Neural progenitor cell (in vitro differentiated cells): Measurements from ENCODE around the gene LCE1C. TPM values are rescaled to one million over a fixed set of nuclear protein-coding genes. Genes with fewer than 3 reads are reported as not detected.

Experiments used
- DNase-seq: peaks from one replicate; pipeline ENCODE4 v3.0.0-alpha.2; 2016; ENCODE audit warnings: low spot score
- H2AFZ ChIP-seq: fragments of 200-600 bp; sonication (generic); replicated peaks from 2 replicates; pipeline ENCODE4 v1.6.1; 2016; ENCODE audit warnings: antibody characterized with exemption
- H3F3A ChIP-seq: fragments of 200-600 bp; sonication (generic); 2 replicates; pipeline ENCODE4 v1.6.1; 2016; ENCODE audit warnings: antibody characterized with exemption, low read depth
- H3K27ac ChIP-seq: fragments of 200-600 bp; sonication (generic); 2 replicates; pipeline ENCODE4 v1.5.1; 2016; ENCODE audit warnings: mild to moderate bottlenecking
- H3K27me3 ChIP-seq: fragments of 200-600 bp; sonication (generic); 2 replicates; pipeline ENCODE4 v1.6.1; 2016; ENCODE audit warnings: mild to moderate bottlenecking, moderate library complexity
- H3K36me3 ChIP-seq: fragments of 200-600 bp; sonication (generic); 2 replicates; pipeline ENCODE4 v1.5.1; 2016
- H3K4me1 ChIP-seq: fragments of 200-600 bp; sonication (generic); 2 replicates; pipeline ENCODE4 v1.6.1; 2016; ENCODE audit warnings: mixed run types
- H3K4me2 ChIP-seq: fragments of 200-600 bp; sonication (generic); 2 replicates; pipeline ENCODE4 v1.6.1; 2016
- H3K4me3 ChIP-seq: fragments of 200-600 bp; sonication (generic); 2 replicates; pipeline ENCODE4 v1.5.1; 2016
- H3K79me2 ChIP-seq: fragments of 200-600 bp; sonication (generic); 2 replicates; pipeline ENCODE4 v1.6.1; 2016; ENCODE audit warnings: low read depth
- H3K9ac ChIP-seq: fragments of 200-600 bp; sonication (generic); 2 replicates; pipeline ENCODE4 v1.6.1; 2016
- H3K9me3 ChIP-seq: fragments of 200-600 bp; sonication (generic); 2 replicates; pipeline ENCODE4 v1.5.1; 2016; ENCODE audit warnings: low read depth
- H4K20me1 ChIP-seq: fragments of 200-600 bp; sonication (generic); 2 replicates; pipeline ENCODE4 v1.6.1; 2016; ENCODE audit warnings: low read depth
- H3K27ac Mint-ChIP-seq: 3 replicates; pipeline ENCODE4 v1.8.0; 2021; ENCODE audit warnings: mixed read lengths
- H3K27me3 Mint-ChIP-seq: 2 replicates; pipeline ENCODE4 v1.8.0; 2022; ENCODE audit warnings: low read depth, mild to moderate bottlenecking, inconsistent platforms, moderate library complexity, mixed read lengths; ENCODE audit not compliant: insufficient read depth
- H3K36me3 Mint-ChIP-seq: 3 replicates; pipeline ENCODE4 v1.8.0; 2021; ENCODE audit warnings: mixed read lengths
- H3K4me1 Mint-ChIP-seq: 3 replicates; pipeline ENCODE4 v1.8.0; 2021; ENCODE audit warnings: mixed read lengths
- H3K4me3 Mint-ChIP-seq: 3 replicates; pipeline ENCODE4 v1.8.0; 2021; ENCODE audit warnings: mild to moderate bottlenecking, moderate library complexity, mixed read lengths
- H3K9me3 Mint-ChIP-seq: 3 replicates; pipeline ENCODE4 v1.8.0; 2020; ENCODE audit warnings: mixed read lengths
- EZH2 ChIP-seq: fragments of 200-600 bp; sonication (generic); IDR thresholded peaks from 2 replicates; pipeline ENCODE4 v1.6.1; 2017; ENCODE audit warnings: antibody characterized with exemption, mild to moderate bottlenecking, moderate library complexity
- EZH2phosphoT487 ChIP-seq: fragments of 200-600 bp; sonication (generic); IDR thresholded peaks from 2 replicates; pipeline ENCODE4 v1.6.1; 2017; ENCODE audit warnings: antibody characterized with exemption
- total RNA-seq: library from RNA; depleted of rRNA; stranded (reverse); fragments of >200 nt; gene quantifications from 2 replicates; pipeline ENCODE4 v1.2.3, GENCODE V29; 2015; ENCODE audit warnings: low replicate concordance
- TF ChIP-seq, protein P1 (sequence below): fragments of 200-600 bp; sonication (generic); IDR thresholded peaks from 2 replicates; pipeline ENCODE4 v1.5.1; 2017; ENCODE audit warnings: antibody characterized with exemption, mild to moderate bottlenecking

The LCE1C gene
- total RNA-seq, 1 donor from 2014 or later, result not detected

DNA sequence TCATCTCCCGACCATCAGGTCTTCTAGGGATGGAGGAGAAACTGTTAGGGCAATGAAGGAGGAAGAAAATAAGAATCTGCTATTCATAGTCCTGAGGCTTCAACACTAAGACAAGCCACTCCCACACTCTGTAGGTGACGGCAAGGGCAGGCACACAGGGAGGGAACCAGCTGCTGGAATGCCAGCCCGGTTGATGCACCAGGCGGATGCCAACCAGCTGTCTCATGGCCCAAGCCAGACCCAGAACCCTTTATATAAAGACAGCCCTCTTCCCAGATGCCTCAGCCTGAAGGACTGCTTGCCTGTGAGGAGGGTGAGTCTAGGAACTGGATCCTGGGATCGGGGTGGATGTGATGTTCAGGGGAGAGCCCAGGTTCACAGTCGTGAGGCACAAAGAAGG lies 48.7 kb downstream of the LCE1C start, which contains the start of gene KPRP:
Gene KPRP, plus strand, starts transcription at position 279 of the 400 bp plus-strand sequence. CDS start 1,564 bp downstream, outside the sequence.
- TF ChIP-seq, protein P1, sequence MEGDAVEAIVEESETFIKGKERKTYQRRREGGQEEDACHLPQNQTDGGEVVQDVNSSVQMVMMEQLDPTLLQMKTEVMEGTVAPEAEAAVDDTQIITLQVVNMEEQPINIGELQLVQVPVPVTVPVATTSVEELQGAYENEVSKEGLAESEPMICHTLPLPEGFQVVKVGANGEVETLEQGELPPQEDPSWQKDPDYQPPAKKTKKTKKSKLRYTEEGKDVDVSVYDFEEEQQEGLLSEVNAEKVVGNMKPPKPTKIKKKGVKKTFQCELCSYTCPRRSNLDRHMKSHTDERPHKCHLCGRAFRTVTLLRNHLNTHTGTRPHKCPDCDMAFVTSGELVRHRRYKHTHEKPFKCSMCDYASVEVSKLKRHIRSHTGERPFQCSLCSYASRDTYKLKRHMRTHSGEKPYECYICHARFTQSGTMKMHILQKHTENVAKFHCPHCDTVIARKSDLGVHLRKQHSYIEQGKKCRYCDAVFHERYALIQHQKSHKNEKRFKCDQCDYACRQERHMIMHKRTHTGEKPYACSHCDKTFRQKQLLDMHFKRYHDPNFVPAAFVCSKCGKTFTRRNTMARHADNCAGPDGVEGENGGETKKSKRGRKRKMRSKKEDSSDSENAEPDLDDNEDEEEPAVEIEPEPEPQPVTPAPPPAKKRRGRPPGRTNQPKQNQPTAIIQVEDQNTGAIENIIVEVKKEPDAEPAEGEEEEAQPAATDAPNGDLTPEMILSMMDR, result no peak
- TF ChIP-seq EZH2phosphoT487, result no peak
- TF ChIP-seq EZH2, result no peak
- Mint-ChIP-seq H3K4me3 (no peak within 1 kb of the TSS), H3K36me3 (no peaks in the 10 kb centered on the region), H3K4me1 (no peaks in the 10 kb centered on the region), H3K9me3 (peaks cover 47% of the 10 kb centered on the region), H3K27ac (no peak within 1 kb of the TSS), H3K27me3 (peaks cover 9% of the 10 kb centered on the region)
- Histone ChIP-seq H3K4me3 (no peak within 1 kb of the TSS), H2AFZ (no peak within 1 kb of the TSS), H3K79me2 (no peaks in the 10 kb centered on the region), H3K9me3 (peaks cover 25% of the 10 kb centered on the region), H4K20me1 (no peaks in the 10 kb centered on the region), H3K4me2 (no peak within 1 kb of the TSS), H3K27me3 (no peaks in the 10 kb centered on the region), H3K4me1 (no peaks in the 10 kb centered on the region), H3F3A (no peaks in the 10 kb centered on the region), H3K27ac (no peak within 1 kb of the TSS), H3K36me3 (no peaks in the 10 kb centered on the region), H3K9ac (no peak within 1 kb of the TSS)
- DNase-seq, result no peak

DNA sequence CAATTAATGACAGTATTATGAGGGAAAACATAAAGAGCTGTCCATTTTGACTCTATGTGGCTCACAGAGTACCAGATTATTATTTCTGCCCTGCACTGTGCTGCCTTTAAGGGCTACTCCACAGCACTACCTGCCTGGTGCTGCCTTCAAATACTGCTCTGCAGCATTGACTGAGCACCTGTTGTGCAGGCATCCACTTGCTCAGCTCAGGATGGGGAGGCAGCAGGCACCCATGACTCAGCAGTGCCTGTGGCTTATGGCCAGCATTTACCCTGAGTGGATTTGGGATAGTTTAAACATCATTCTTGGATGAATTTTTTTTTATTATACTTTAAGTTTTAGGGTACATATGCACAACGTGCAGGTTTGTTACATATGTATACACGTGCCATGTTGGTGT lies 49.6 kb downstream of the LCE1C start:
- Mint-ChIP-seq H3K27ac (no peak overlapping the region), H3K9me3 (peaks cover 40% of the 10 kb centered on the region), H3K27me3 (peaks cover 6% of the 10 kb centered on the region), H3K4me3 (no peak overlapping the region), H3K36me3 (no peaks in the 10 kb centered on the region), H3K4me1 (no peaks in the 10 kb centered on the region)
- Histone ChIP-seq H3K4me2 (no peak overlapping the region), H3K79me2 (no peaks in the 10 kb centered on the region), H3K27ac (no peak overlapping the region), H3K9ac (no peak overlapping the region), H3K36me3 (no peaks in the 10 kb centered on the region), H3K4me1 (no peaks in the 10 kb centered on the region), H3K9me3 (peaks cover 20% of the 10 kb centered on the region), H2AFZ (no peak overlapping the region), H3K4me3 (no peak overlapping the region), H3K27me3 (no peaks in the 10 kb centered on the region), H3F3A (no peaks in the 10 kb centered on the region), H4K20me1 (no peaks in the 10 kb centered on the region)
- DNase-seq, result no peak
- TF ChIP-seq EZH2phosphoT487 (no peak), EZH2 (no peak)
- TF ChIP-seq, protein P1, result no peak

Other genes starting within 250 kb of the LCE1C start
- not detected in 2 replicates for gene LCE3E, start 239.9 kb downstream of the LCE1C start, total RNA-seq
- not detected in 2 replicates for gene LCE3D, start 226.1 kb downstream of the LCE1C start, total RNA-seq
- gene LCE3C, start 206.4 kb downstream of the LCE1C start, total RNA-seq, result not detected in 2 replicates
- not detected in 2 replicates for gene LCE3B, start 192.8 kb downstream of the LCE1C start, total RNA-seq
- gene LCE3A, start 183.5 kb downstream of the LCE1C start, total RNA-seq, result not detected in 2 replicates
- not detected in 2 replicates for gene LCE2D, start 143.3 kb downstream of the LCE1C start, total RNA-seq
- not detected in 2 replicates for gene LCE2C, start 131.4 kb downstream of the LCE1C start, total RNA-seq
- gene LCE2B, start 120.5 kb downstream of the LCE1C start, total RNA-seq, result not detected in 2 replicates
- not detected in 2 replicates for gene LCE2A, start 108.3 kb downstream of the LCE1C start, total RNA-seq
- gene LCE4A, start 98.5 kb downstream of the LCE1C start, total RNA-seq, result not detected in 2 replicates
- gene KPRP, start 48.6 kb downstream of the LCE1C start, total RNA-seq, result not detected in 2 replicates
- gene LCE1F, start 31.5 kb downstream of the LCE1C start, total RNA-seq, result not detected in 2 replicates
- gene LCE1E, start 20.4 kb downstream of the LCE1C start, total RNA-seq, result not detected in 2 replicates
- gene LCE1D, start 9.9 kb downstream of the LCE1C start, total RNA-seq, result not detected in 2 replicates
- not detected in 2 replicates for gene LCE1B, start 5.3 kb upstream of the LCE1C start, total RNA-seq
- gene LCE1A, start 20.8 kb upstream of the LCE1C start, total RNA-seq, result not detected in 2 replicates
- not detected in 2 replicates for gene LCE6A, start 36.2 kb upstream of the LCE1C start, total RNA-seq
- not detected in 2 replicates for gene LCE7A, start 53.3 kb upstream of the LCE1C start, total RNA-seq
- gene SMCP, start 71.7 kb upstream of the LCE1C start, total RNA-seq, result not detected in 2 replicates
- gene IVL, start 101.9 kb upstream of the LCE1C start, total RNA-seq, result not detected in 2 replicates
- gene SPRR5, start 140.6 kb upstream of the LCE1C start, total RNA-seq, result not detected in 2 replicates
- not detected in 2 replicates for gene SPRR4, start 164.0 kb upstream of the LCE1C start, total RNA-seq
- gene SPRR1A, start 177.4 kb upstream of the LCE1C start, total RNA-seq, result not detected in 2 replicates
- not detected in 2 replicates for gene SPRR3, start 195.1 kb upstream of the LCE1C start, total RNA-seq
- not detected in 2 replicates for gene SPRR1B, start 224.6 kb upstream of the LCE1C start, total RNA-seq
- gene SPRR2D, start 234.5 kb upstream of the LCE1C start, total RNA-seq, result not detected in 2 replicates